ENCODE data around the gene WDR13. TPM values are rescaled to one million over a fixed set of nuclear protein-coding genes. Genes with fewer than 3 reads are reported as not detected.

WDR13 gene
- total and polyA plus RNA-seq, 2 donors, result 41.9 to 153 TPM

Other genes with a start within 250 kb of the WDR13 start
- gene SSX3, start 240.8 kb upstream of the WDR13 start, total RNA-seq, result not detected
- gene SSX3, start 240.8 kb upstream of the WDR13 start, polyA plus RNA-seq, result not detected
- not detected for gene SSX4, start 214.0 kb upstream of the WDR13 start, total RNA-seq
- gene SSX4, start 214.0 kb upstream of the WDR13 start, polyA plus RNA-seq, result 0.02 TPM
- gene SSX4B, start 185.5 kb upstream of the WDR13 start, total RNA-seq, result not detected
- not detected for gene SSX4B, start 185.5 kb upstream of the WDR13 start, polyA plus RNA-seq
- 8.7 TPM for gene SLC38A5, start 127.2 kb upstream of the WDR13 start, total RNA-seq
- gene SLC38A5, start 127.2 kb upstream of the WDR13 start, polyA plus RNA-seq, result 19.6 TPM
- 34.2 TPM for gene FTSJ1, start 121.3 kb upstream of the WDR13 start, total RNA-seq
- 54.3 TPM for gene FTSJ1, start 121.3 kb upstream of the WDR13 start, polyA plus RNA-seq
- gene PORCN, start 88.5 kb upstream of the WDR13 start, total RNA-seq, result 3.4 TPM
- 6.1 TPM for gene PORCN, start 88.5 kb upstream of the WDR13 start, polyA plus RNA-seq
- gene EBP, start 75.7 kb upstream of the WDR13 start, total RNA-seq, result 55.6 TPM
- 39.9 TPM for gene EBP, start 75.7 kb upstream of the WDR13 start, polyA plus RNA-seq
- gene TBC1D25, start 57.8 kb upstream of the WDR13 start, total RNA-seq, result 3.4 TPM
- 8.7 TPM for gene TBC1D25, start 57.8 kb upstream of the WDR13 start, polyA plus RNA-seq
- gene RBM3, start 23.0 kb upstream of the WDR13 start, total RNA-seq, result 192 TPM
- 213 TPM for gene RBM3, start 23.0 kb upstream of the WDR13 start, polyA plus RNA-seq
- gene WAS, start 86.3 kb downstream of the WDR13 start, total RNA-seq, result 34.7 TPM
- gene WAS, start 86.3 kb downstream of the WDR13 start, polyA plus RNA-seq, result 40.1 TPM
- gene SUV39H1, start 99.2 kb downstream of the WDR13 start, total RNA-seq, result 7.6 TPM
- 5.0 TPM for gene SUV39H1, start 99.2 kb downstream of the WDR13 start, polyA plus RNA-seq
- gene GLOD5, start 164.3 kb downstream of the WDR13 start, total RNA-seq, result not detected
- gene GLOD5, start 164.3 kb downstream of the WDR13 start, polyA plus RNA-seq, result 0.07 TPM
- 0.57 TPM for gene GATA1, start 189.1 kb downstream of the WDR13 start, total RNA-seq
- gene GATA1, start 189.1 kb downstream of the WDR13 start, polyA plus RNA-seq, result 0.14 TPM
- 46.0 TPM for gene HDAC6, start 204.6 kb downstream of the WDR13 start, total RNA-seq
- gene HDAC6, start 204.6 kb downstream of the WDR13 start, polyA plus RNA-seq, result 109 TPM
- gene ERAS, start 229.0 kb downstream of the WDR13 start, total RNA-seq, result not detected
- gene ERAS, start 229.0 kb downstream of the WDR13 start, polyA plus RNA-seq, result 0.09 TPM
- 0.33 TPM for gene PCSK1N, start 238.1 kb downstream of the WDR13 start, total RNA-seq
- 0.55 TPM for gene PCSK1N, start 238.1 kb downstream of the WDR13 start, polyA plus RNA-seq